Pancreas (tissue), 10 donors: ENCODE measurements around the gene GUK1. TPM values are rescaled to one million over a fixed set of nuclear protein-coding genes. Genes with fewer than 3 reads are reported as not detected.

ENCODE experiments used
- ATAC-seq, 4 donors: fragments of 200-7000 bp; cut with Tn5 transposase; one replicate each; pipeline versions ENCODE4 v1.8.0 to v1.9.1; 2020; ENCODE audit warnings: mild to moderate bottlenecking in 4 of 4, moderate library complexity in 4 of 4
- DNase-seq, 6 donors: peaks; one replicate each; pipeline ENCODE4 v3.0.0-alpha.2; 2020
- FAIRE-seq: peaks from 2 replicates; lab custom pipeline; 2012; peaks lifted over from hg19 to GRCh38; lab: Jason Lieb, UNC
- H3K27ac ChIP-seq, 4 donors: fragments of 200-600 bp; sonication (generic); 1 replicate in 3 of 4; 2 replicates in 1 of 4; pipeline versions ENCODE4 v1.5.0 to v1.8.0; 2020
- H3K27me3 ChIP-seq, 4 donors: fragments of 200-600 bp; one replicate each; pipeline ENCODE4 v1.8.0; 2021
- H3K36me3 ChIP-seq, 3 donors: fragments of 200-600 bp; sonication (generic) in 1 of 3; one replicate each; pipeline versions ENCODE4 v1.5.0 to v1.8.0; 2020 to 2021
- H3K4me1 ChIP-seq, 3 donors: fragments of 200-600 bp; one replicate each; pipeline ENCODE4 v1.8.0; 2021
- H3K4me3 ChIP-seq, 4 donors: fragments of 200-600 bp; sonication (generic) in 2 of 4; one replicate each; pipeline versions ENCODE4 v1.5.0 to v1.8.0; 2020 to 2021
- H3K9me3 ChIP-seq, 4 donors: fragments of 200-600 bp; one replicate each; pipeline ENCODE4 v1.8.0; 2021
- WGBS, 2 donors: extraction: QIAGEN DNeasy Blood & Tissue Kit; methylation state at CpG; one replicate each; pipeline ENCODE4 v1.1.7; 2013; 5-methylcytosine and 5-hydroxymethylcytosine counted together
- intact Hi-C, 3 donors: fragments of 100-400 bp; cut with DNase I; formaldehyde crosslinking; loops; one replicate each; pipeline versions ENCODE4 v1.11.1 to v1.14.2; 2022
- polyA plus RNA-seq, 2 donors: library from polyadenylated mRNA; stranded (reverse); fragments of 200-250 nt; gene quantifications; one replicate each; pipeline ENCODE4 v1.2.3, GENCODE V29; 2013
- total RNA-seq, 6 donors: library from RNA; stranded (reverse); fragmentation: NEBNext Ultra II Directional in 4 of 6; extraction: Animal tissue kit (Norgen Biotek cat#: 25700) in 4 of 6; gene quantifications; one replicate each; pipeline versions ENCODE4 v1.2.1 to v1.2.4, GENCODE V29; 2021 to 2023
- TF ChIP-seq, protein P1 (sequence below), 4 donors: fragments of 200-600 bp; sonication (generic) in 3 of 4; IDR thresholded peaks; one replicate each; pipeline versions ENCODE4 v1.5.0 to v1.8.0; 2021; ENCODE audit warnings: antibody characterized with exemption in 4 of 4
- donor health status: healthy with polysubstance abuse.
- donor health status: DM: no; HTN: no; CAD: no; lungs with moderate emphysema.
- donor health status: DM: no; HTN: no; CAD: no.
- donor health status: control.
- donor health status: control.
- donor health status: Bipolar disorder and iron deficiency.
- donor health status: DM: yes; HTN: yes; CAD: no.
- donor health status: DM: no; HTN: no; CAD: no.
- donor health status: DM: no; HTN: no; CAD: no.
- donor health status: DM: yes; HTN: yes; CAD: no.

Gene GUK1
- total and polyA plus RNA-seq, 8 donors = 71.5 to 317 (median 101) TPM

DNA sequence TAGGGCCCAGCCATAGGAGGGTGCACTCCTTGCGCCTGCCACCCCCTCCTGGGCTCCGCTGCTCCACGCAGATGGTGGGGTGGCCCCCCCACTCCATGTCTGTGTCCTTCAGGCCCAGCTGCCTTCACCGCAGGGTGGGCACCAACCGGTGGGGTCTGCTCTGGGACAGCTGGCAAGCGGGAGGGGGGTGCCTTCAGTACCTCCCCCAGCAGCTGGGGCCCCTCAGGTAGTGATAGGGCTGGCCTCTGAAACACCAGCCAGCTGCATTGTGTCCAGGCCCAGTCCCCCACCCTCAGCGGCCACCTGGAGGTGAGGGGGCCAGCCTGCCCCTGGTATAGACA is 10.0 kb downstream of the GUK1 start:
- 73 to 74% methylated on average over 7 of the region's 7 CpGs for WGBS, 2 donors
- no peaks in the 10 kb centered on the region for H3K4me1 ChIP-seq
- H3K9me3 ChIP-seq = no peaks in the 10 kb centered on the region
- H3K36me3 ChIP-seq = peaks cover 0 to 23% (median 0%) of the 10 kb centered on the region in 3 donors
- TF ChIP-seq, protein P1, sequence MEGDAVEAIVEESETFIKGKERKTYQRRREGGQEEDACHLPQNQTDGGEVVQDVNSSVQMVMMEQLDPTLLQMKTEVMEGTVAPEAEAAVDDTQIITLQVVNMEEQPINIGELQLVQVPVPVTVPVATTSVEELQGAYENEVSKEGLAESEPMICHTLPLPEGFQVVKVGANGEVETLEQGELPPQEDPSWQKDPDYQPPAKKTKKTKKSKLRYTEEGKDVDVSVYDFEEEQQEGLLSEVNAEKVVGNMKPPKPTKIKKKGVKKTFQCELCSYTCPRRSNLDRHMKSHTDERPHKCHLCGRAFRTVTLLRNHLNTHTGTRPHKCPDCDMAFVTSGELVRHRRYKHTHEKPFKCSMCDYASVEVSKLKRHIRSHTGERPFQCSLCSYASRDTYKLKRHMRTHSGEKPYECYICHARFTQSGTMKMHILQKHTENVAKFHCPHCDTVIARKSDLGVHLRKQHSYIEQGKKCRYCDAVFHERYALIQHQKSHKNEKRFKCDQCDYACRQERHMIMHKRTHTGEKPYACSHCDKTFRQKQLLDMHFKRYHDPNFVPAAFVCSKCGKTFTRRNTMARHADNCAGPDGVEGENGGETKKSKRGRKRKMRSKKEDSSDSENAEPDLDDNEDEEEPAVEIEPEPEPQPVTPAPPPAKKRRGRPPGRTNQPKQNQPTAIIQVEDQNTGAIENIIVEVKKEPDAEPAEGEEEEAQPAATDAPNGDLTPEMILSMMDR (IDR thresholded peaks at IDR 0.05) = no peak
- H3K27me3 ChIP-seq = no peaks in the 10 kb centered on the region
- no peak overlapping the region for H3K4me3 ChIP-seq
- peak overlapping the region; percentile 25 to 57 (median 36) for H3K27ac ChIP-seq
- intact Hi-C loops = no loop called here
- FAIRE-seq (no peak), ATAC-seq (peak in 3 of 4 donors; percentile 2 to 11 (median 4)), DNase-seq (peak in 3 of 6 donors; percentile 27 to 79 (median 57))

DNA sequence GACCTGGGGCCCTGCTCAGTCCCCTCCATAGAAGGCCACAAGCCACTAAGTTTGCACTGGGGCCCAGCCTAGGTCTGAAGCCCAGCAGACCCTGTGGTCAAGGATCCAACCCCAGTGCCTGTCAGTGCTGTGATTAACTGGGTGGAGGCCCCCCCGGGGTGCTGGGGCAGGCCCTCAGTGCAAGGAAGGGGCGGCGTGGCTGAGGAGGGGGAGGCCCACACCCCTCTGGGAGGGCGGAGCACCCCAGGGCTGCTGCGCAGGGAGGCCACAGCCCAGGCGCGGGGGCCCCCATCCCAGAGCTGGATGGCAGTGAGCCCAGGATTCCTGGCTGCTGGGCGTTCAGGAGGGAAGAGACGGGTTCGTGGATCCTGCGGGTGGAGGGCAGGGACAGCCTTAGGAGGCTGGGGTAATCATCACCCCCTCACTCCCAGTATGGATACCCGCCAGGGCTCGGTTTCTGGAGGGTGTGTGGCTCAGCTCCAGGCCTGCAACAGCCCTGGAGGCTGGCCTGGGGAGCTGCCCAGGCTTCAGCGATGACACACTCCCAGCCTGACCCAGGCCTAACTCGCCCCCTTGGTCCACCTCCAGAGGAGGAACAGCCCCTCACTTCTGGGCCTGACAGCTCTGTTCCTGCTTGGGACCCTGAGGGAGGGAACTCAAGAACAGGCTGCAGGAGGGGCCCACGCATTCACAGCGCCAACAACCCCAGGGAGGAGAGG is 10.5 kb downstream of the GUK1 start:
- H3K4me3 ChIP-seq = no peak overlapping the region
- 39 to 57% methylated on average over 11 to 17 of the region's 17 CpGs for WGBS, 2 donors
- FAIRE-seq (no peak), DNase-seq (peak in 4 of 6 donors; percentile 44 to 81 (median 60)), ATAC-seq (peak; percentile 26 to 60 (median 32))
- H3K27ac ChIP-seq = peak overlapping the region; percentile 25 to 57 (median 36)
- intact Hi-C loops = no loop called here
- no peaks in the 10 kb centered on the region for H3K4me1 ChIP-seq
- peaks cover 0 to 23% (median 0%) of the 10 kb centered on the region in 3 donors for H3K36me3 ChIP-seq
- TF ChIP-seq, protein P1 (IDR thresholded peaks at IDR 0.05) = no peak
- H3K27me3 ChIP-seq = no peaks in the 10 kb centered on the region
- no peaks in the 10 kb centered on the region for H3K9me3 ChIP-seq

GRCh38 chr1:228151180-228151925 is 11.3 kb downstream of the GUK1 start:
- TF ChIP-seq, protein P1 (IDR thresholded peaks at IDR 0.05) = no peak
- ATAC-seq (peak in 1 of 4 donors; percentile 2), FAIRE-seq (no peak), DNase-seq (peak in 3 of 6 donors; percentile 28 to 70 (median 47))
- peak overlapping the region in 3 of 4 donors; percentile 31 to 57 (median 42) for H3K27ac ChIP-seq
- peaks cover 0 to 23% (median 0%) of the 10 kb centered on the region in 3 donors for H3K36me3 ChIP-seq
- intact Hi-C loops = no loop called here
- no peaks in the 10 kb centered on the region for H3K27me3 ChIP-seq
- no peaks in the 10 kb centered on the region for H3K9me3 ChIP-seq
- H3K4me1 ChIP-seq = no peaks in the 10 kb centered on the region
- WGBS, 2 donors = 72 to 74% methylated on average over 12 of the region's 12 CpGs
- H3K4me3 ChIP-seq = no peak overlapping the region

DNA sequence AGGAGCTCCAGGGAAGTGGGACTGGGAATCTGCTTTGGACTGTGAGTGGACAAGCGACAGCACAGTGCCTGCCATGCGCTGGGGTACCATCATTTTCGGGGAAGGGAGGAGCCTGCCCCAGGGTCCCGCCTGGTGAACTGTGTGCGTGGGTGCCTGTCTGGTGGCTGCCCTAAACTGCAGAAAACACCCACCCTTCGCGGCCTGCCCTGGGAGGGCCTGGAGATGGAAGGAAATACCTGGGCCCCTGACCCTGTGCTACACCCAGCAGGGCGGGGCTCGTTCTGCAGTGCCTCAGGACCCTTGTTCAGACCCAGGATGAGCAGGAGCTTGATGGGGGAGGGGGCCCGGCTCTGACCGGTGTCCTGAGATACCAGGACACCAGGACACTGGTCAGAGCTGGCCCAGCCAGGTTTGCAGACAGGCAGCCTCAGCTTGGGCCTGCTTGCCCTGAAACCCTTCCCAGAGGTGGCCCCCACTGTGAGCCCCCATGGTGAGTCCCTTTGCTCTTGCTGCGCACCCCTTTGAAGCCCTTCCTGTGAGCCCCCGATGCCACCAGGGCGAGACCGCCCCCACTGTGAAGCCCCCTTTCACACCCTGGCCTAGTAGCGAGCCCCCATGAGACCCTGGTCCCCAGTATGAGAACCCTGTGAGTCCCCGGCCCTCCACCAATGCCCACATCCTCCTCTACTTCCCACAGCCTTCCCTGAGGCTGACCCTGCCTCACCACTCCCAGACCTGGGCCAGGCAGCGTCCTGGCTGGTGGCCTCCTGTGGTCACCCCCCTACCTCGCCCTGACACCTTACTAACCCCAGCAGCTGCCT is 12.2 kb downstream of the GUK1 start:
- WGBS, 2 donors = 86 to 88% methylated on average over 19 of the region's 19 CpGs
- H3K27me3 ChIP-seq = no peaks in the 10 kb centered on the region

More for the DNA sequence above, 12.2 kb downstream of the GUK1 start:
- DNase-seq = peak in 3 of 6 donors; percentile 26 to 62 (median 30)
- Histone ChIP-seq H3K4me1 (no peaks in the 10 kb centered on the region), H3K36me3 (peaks cover 0 to 20% (median 0%) of the 10 kb centered on the region in 3 donors), H3K27ac (no peak overlapping the region), H3K4me3 (no peak overlapping the region), H3K9me3 (no peaks in the 10 kb centered on the region)
- no peak for ATAC-seq
- TF ChIP-seq, protein P1 (IDR thresholded peaks at IDR 0.05) = no peak
- FAIRE-seq = no peak
- intact Hi-C loops = no loop called here
